ENCODE data around the gene TMCO4.
"Not testable (repeated sequence)": the region's sequence is repeated elsewhere in the genome, so short reads cannot be mapped to it uniquely, and the experiment has no call there.

The TMCO4 gene

DNA sequence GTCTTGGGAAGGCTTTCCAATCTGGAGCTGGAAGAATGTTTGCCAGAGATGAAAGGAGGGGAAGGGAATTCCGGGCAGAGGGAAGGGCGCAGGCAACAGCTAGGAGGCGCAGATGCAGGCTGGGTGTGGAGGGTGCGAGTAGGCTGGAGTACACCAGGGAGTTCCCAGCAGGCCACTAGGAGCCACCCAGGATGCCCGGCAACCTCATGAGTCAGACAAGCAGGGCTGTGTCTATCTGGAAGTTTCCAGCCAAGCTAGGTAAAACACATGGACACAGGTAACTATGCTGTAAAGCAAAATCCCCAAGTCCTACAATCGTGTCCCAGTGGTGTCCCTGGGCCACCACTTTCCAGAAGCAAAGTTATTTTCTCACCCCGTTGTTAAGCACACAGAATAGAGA is 156.6 kb downstream of the TMCO4 start:
- peaks cover 24% of the 10 kb centered on the region for H3K27me3 Mint-ChIP-seq (ENCODE audit: low read depth)
- H3K4me1 Mint-ChIP-seq (ENCODE audit: low read depth): peaks cover 31% of the 10 kb centered on the region
- H3K27ac Mint-ChIP-seq: peak overlapping the region; percentile 57
- no peaks in the 10 kb centered on the region for H3K9me3 Mint-ChIP-seq
- H3K36me3 Mint-ChIP-seq (ENCODE audit: low read depth): no peaks in the 10 kb centered on the region
- peak overlapping the region; percentile 80 for H3K4me3 Mint-ChIP-seq

DNA sequence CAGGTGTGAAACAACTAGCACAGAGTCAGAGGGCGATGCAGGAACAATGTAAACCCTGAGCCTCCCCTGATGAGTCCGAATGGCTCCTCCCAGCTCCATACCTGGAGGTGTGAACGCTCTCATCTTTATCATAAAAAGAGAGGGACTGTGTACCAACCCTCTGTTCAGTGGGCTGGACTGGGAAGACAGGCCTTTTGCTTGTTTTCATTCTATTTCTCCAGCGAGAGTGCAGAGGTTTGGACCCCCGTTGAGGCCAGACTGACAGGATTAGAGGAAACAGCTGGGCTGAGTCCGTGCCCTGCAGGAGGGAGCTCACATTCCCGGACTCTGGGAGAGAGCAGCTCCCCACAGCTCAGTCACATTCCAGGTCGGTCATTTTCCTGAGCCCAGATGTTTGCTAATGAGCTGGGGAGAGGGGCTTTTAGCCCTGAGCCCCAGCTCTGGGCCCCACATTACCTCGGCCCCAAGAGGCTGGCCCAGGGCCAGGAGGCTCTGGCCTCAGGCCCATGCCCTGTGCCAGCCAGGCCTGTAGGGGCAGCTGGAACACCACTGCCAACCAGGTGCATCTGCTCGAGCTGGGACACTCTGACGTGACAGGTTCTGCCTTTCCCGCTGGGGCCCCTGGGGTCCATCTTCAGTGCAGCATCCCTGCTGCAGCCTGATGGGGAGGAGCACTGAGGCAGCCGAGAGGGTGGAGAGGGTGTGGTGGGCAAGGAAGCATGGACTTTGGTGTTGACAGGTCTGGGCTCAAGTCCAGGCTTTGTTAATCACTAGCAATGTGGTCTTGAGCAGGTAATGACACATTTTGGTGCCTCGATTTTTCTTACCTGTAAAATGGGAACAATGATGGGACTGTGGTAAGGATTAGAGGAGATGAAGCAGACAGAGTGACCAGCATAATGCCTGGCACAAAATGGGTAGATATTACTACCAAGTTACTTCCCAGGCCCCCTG is 159.1 kb downstream of the TMCO4 start:
- H3K27me3 Mint-ChIP-seq (ENCODE audit: low read depth): peaks cover 24% of the 10 kb centered on the region
- H3K36me3 Mint-ChIP-seq (ENCODE audit: low read depth): no peaks in the 10 kb centered on the region
- H3K4me3 Mint-ChIP-seq: no peak overlapping the region
- H3K4me1 Mint-ChIP-seq (ENCODE audit: low read depth): peaks cover 8% of the 10 kb centered on the region
- no peak overlapping the region for H3K27ac Mint-ChIP-seq
- H3K9me3 Mint-ChIP-seq: no peaks in the 10 kb centered on the region

DNA sequence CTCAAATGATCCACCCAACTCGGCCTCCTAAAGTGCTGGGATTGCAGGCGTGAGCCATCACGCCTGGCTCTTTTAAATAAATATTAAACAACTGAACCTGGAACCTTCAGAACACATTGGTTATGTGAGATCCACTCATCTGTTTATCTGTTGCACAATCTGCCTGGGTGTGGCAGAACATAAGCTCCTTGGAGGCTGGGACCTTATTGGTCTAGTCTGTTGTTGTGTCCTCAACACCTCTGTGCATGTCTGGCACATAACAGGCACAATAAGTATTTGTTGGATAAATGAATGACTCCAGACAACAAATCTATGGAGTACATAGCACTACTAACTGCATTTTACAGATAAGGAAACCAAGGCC is 159.7 kb downstream of the TMCO4 start:
- peaks cover 8% of the 10 kb centered on the region for H3K4me1 Mint-ChIP-seq (ENCODE audit: low read depth)
- peaks cover 24% of the 10 kb centered on the region for H3K27me3 Mint-ChIP-seq (ENCODE audit: low read depth)
- no peak overlapping the region for H3K27ac Mint-ChIP-seq
- no peaks in the 10 kb centered on the region for H3K36me3 Mint-ChIP-seq (ENCODE audit: low read depth)
- no peaks in the 10 kb centered on the region for H3K9me3 Mint-ChIP-seq
- H3K4me3 Mint-ChIP-seq: no peak overlapping the region

DNA sequence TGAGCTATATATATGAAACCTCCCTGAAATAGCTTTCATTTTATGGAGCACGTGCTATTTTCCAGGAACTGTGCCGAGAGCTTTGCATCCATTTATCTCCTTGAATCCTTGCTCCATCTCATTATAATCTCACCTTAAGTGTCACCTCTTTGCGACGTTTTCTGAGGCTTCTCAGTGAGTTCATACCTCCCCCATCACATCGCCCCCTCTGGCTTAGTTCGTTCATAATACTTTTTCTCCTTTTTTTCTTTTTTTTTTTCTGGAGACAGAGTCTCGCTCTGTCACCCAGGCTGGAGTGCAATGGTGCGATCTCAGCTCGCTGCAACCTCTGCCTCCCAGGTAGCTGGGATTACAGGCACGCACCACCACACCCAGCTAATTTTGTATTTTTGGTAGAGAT is 160.5 kb downstream of the TMCO4 start:
- H3K4me3 Mint-ChIP-seq; H3K9me3 Mint-ChIP-seq; H3K4me1 Mint-ChIP-seq (ENCODE audit: low read depth); H3K36me3 Mint-ChIP-seq (ENCODE audit: low read depth); H3K27ac Mint-ChIP-seq: not testable (repeated sequence)
- H3K27me3 Mint-ChIP-seq (ENCODE audit: low read depth): peaks cover 24% of the 10 kb centered on the region

DNA sequence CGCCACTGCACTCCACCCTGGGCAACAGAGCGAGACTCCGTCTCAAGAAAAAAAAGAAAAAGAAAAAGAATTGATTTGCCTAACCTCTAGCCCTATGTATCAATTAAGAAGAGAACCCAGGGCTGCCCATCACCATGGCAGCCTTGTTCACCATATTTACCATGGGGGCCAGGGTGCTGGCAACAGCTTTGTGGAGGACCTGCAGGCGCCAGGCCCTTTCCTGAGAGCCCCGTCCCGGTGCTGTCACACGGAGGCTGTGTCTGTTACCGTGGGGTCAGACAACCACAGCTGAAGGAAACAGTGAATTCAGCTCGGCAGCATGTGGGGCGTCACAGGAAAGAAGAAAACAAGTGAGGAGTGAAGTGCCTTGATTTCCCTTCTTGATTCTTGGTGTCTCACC is 162.1 kb downstream of the TMCO4 start:
- no peaks in the 10 kb centered on the region for H3K36me3 Mint-ChIP-seq (ENCODE audit: low read depth)
- no peaks in the 10 kb centered on the region for H3K9me3 Mint-ChIP-seq
- peaks cover 14% of the 10 kb centered on the region for H3K27me3 Mint-ChIP-seq (ENCODE audit: low read depth)
- H3K4me3 Mint-ChIP-seq: no peak overlapping the region
- no peak overlapping the region for H3K27ac Mint-ChIP-seq
- H3K4me1 Mint-ChIP-seq (ENCODE audit: low read depth): no peaks in the 10 kb centered on the region

DNA sequence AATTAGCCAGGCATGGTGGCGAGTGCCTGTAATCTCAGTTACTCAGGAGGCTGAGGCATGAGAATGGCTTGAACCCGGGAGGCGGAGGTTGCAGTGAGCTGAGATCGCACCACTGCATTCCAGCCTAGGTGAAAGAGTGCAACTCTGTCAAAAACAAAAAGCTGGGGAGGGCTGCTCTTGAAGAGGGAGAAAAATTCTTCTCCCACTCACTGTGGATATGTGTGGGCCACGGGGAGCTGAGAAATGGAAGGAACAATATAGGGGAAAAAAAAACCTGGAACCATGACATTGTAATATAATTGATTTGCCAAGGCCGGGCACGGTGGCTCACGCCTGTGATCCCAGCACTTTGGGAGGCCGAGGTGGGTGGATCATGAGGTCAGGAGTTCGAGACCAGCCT is 163.0 kb downstream of the TMCO4 start:
- H3K27me3 Mint-ChIP-seq (ENCODE audit: low read depth); H3K4me3 Mint-ChIP-seq; H3K4me1 Mint-ChIP-seq (ENCODE audit: low read depth); H3K9me3 Mint-ChIP-seq; H3K27ac Mint-ChIP-seq; H3K36me3 Mint-ChIP-seq (ENCODE audit: low read depth): not testable (repeated sequence)

GRCh38 chr1:19636065-19636464 is 163.7 kb downstream of the TMCO4 start:
- Mint-ChIP-seq H3K27ac (no peak overlapping the region), H3K9me3 (no peaks in the 10 kb centered on the region), H3K27me3 (ENCODE audit: low read depth) (no peaks in the 10 kb centered on the region), H3K4me3 (no peak overlapping the region), H3K4me1 (ENCODE audit: low read depth) (no peaks in the 10 kb centered on the region), H3K36me3 (ENCODE audit: low read depth) (no peaks in the 10 kb centered on the region)

DNA sequence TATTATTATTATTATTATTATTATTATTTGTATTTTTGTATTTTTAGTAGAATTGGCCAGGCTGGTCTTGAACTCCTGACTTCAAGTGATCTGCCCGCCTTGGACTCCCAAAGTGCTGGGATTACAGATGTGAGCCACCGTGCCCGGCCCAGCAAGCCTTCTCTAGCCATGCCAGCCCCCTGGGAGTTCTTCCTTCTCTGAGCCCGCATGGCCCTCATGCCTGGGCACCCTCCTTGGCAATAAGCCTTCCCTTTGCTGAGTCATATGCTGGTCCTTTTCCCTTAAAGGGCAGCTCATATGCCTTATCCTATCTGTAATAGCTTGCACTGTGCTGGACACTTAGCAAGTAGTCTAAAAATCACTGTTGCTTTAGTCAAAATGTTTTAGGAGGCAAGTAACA is 164.1 kb downstream of the TMCO4 start:
- no peak overlapping the region for H3K27ac Mint-ChIP-seq
- H3K27me3 Mint-ChIP-seq (ENCODE audit: low read depth): no peaks in the 10 kb centered on the region
- no peaks in the 10 kb centered on the region for H3K4me1 Mint-ChIP-seq (ENCODE audit: low read depth)
- H3K36me3 Mint-ChIP-seq (ENCODE audit: low read depth): no peaks in the 10 kb centered on the region
- H3K4me3 Mint-ChIP-seq: no peak overlapping the region
- no peaks in the 10 kb centered on the region for H3K9me3 Mint-ChIP-seq

DNA sequence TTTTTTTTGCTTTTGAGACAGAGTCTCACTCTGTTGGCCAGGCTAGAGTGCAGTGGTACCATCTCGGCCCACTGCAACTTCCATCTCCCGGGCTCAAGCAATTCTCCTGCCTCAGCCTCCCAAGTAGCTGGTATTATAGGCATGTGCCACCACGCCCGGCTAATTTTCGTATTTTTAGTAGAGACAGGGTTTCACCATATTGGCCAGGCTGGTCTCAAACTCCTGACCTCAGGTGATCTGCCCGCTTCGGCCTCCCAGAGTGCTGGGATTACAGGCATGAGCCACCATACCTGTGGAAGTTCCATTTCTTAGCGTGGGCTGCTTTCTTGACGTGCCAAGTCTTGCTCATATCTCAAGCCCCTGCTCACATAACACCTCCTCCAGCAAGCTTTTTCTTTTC is 164.7 kb downstream of the TMCO4 start:
- not testable (repeated sequence) for H3K4me1 Mint-ChIP-seq (ENCODE audit: low read depth); H3K9me3 Mint-ChIP-seq; H3K4me3 Mint-ChIP-seq

GRCh38 chr1:19633106-19633505 is 166.6 kb downstream of the TMCO4 start:
- Mint-ChIP-seq H3K36me3 (ENCODE audit: low read depth) (peaks cover 3% of the 10 kb centered on the region), H3K27ac (no peak overlapping the region), H3K27me3 (ENCODE audit: low read depth) (no peaks in the 10 kb centered on the region)

More for the DNA sequence above, 164.7 kb downstream of the TMCO4 start:
- H3K36me3 Mint-ChIP-seq (ENCODE audit: low read depth); H3K27me3 Mint-ChIP-seq (ENCODE audit: low read depth); H3K27ac Mint-ChIP-seq: not testable (repeated sequence)

More at GRCh38 chr1:19633106-19633505, 166.6 kb downstream of the TMCO4 start:
- no peaks in the 10 kb centered on the region for H3K4me1 Mint-ChIP-seq (ENCODE audit: low read depth)
- no peak overlapping the region for H3K4me3 Mint-ChIP-seq
- no peaks in the 10 kb centered on the region for H3K9me3 Mint-ChIP-seq

Data from T-helper 1 cell treated with Interleukin-12 subunit alpha and Interleukin-12 subunit beta and Interleukin-4 antibody, amounts not matched to agents 30 μg/mL and 1 μg/mL, for 36 hours (primary cell).